ENCODE measurements around the gene TMEM117. TPM values are rescaled to one million over a fixed set of nuclear protein-coding genes. Genes with fewer than 3 reads are reported as not detected.

The TMEM117 gene
- total and polyA plus RNA-seq, 10 of the 15 experiments (the other 5 are each of a cell fraction or from before 2014, with no cell fraction given): 3.1 to 8.2 (median 6.1) TPM

- ChIA-PET POLR2A (interaction anchor here (0.6 to 1.2 kb wide), 2 partner anchors 16 to 145 kb away, joined by 3 read pairs; no protein-coding TSS in a partner anchor), RAD21 (ENCODE audit: unreplicated experiment) (no interaction called here), CTCF (interaction anchor here (1.0 to 1.5 kb wide), 2 partner anchors 66 to 242 kb away, joined by 3 read pairs; no protein-coding TSS in a partner anchor), SMC1A (ENCODE audit: uncharacterized antibody, unreplicated experiment) (interaction anchor here (1.2 to 2.6 kb wide), 2 partner anchors 9 to 16 kb away, joined by 3 to 9 read pairs; partner anchors contain the start of gene TWF1)
- H3K27me3 ChIP-seq (replicated peaks in 1 of 2; ENCODE audit: control insufficient read depth in 2 of 2, insufficient read depth in 2 of 2, low read length in 1 of 2): no peaks in the 10 kb centered on the region
- no peaks in the 10 kb centered on the region for H3K9me3 ChIP-seq (replicated peaks; ENCODE audit: control insufficient read depth, insufficient read depth, low read length)
- no peak overlapping the region for H2AFZ ChIP-seq (ENCODE audit: control insufficient read depth, low read depth, low read length)
- H4K20me1 ChIP-seq (ENCODE audit: control insufficient read depth, insufficient read depth): no peaks in the 10 kb centered on the region
- intact Hi-C loops (cut with micrococcal nuclease; ENCODE audit: unreplicated experiment): no loop called here
- peak; percentile 61 for ATAC-seq
- no peak for FAIRE-seq
- H3K4me3 ChIP-seq: no peak overlapping the region
- H3K4me1 ChIP-seq (ENCODE audit: control insufficient read depth, insufficient read depth, low read length): no peaks in the 10 kb centered on the region
- H3K27ac ChIP-seq (ENCODE audit: control insufficient read depth, insufficient read depth): no peak overlapping the region
- no peak overlapping the region for H3K4me2 ChIP-seq (ENCODE audit: control insufficient read depth, insufficient read depth)
- TF ChIP-seq RUNX3 (IDR thresholded peaks at IDR 0.05; ENCODE audit: low read length) (peak; percentile 49; the same call in 1 of the 2 replicates), JUNB (IDR thresholded peaks at IDR 0.05) (0 out of 2 replicates have a peak, but pooled peaks have one; percentile 8), EGR1 (IDR thresholded peaks at IDR 0.05; ENCODE audit: borderline replicate concordance in 1 of 2, low read depth in 2 of 2, low read length in 2 of 2) (no peak)
- no TSS peak for BruUV-seq (replicated peaks)
- H3K9ac ChIP-seq (ENCODE audit: control insufficient read depth, insufficient read depth, low read length): no peak overlapping the region
- H3K79me2 ChIP-seq (ENCODE audit: control insufficient read depth, insufficient read depth, low read length): no peaks in the 10 kb centered on the region
- WGBS (ENCODE audit: insufficient coverage, insufficient replicate concordance, low lambda C conversion rate, missing lambda C conversion rate): 20% methylated on average over 3 of the region's 3 CpGs
- no peaks in the 10 kb centered on the region for H3K36me3 ChIP-seq (ENCODE audit: control insufficient read depth in 2 of 2, insufficient read depth in 2 of 2, low read length in 1 of 2)
- no peak for DNase-seq (ENCODE audit: low read depth, low spot score)
- in situ Hi-C loops (cut with MboI): no loop called here
Measured at GRCh38 chr12:43816168-43816567, 19.7 kb upstream of the TMEM117 start.

- WGBS (ENCODE audit: insufficient coverage, insufficient replicate concordance, low lambda C conversion rate, missing lambda C conversion rate): 79% methylated on average over 8 of the region's 8 CpGs
- no peak for TF ChIP-seq FOXM1 (IDR thresholded peaks at IDR 0.05; ENCODE audit: low read depth, low read length)
- no peak for TF ChIP-seq ELK1 (IDR thresholded peaks at IDR 0.05; ENCODE audit: low read depth, low read length)
- TF ChIP-seq MYB (IDR thresholded peaks at IDR 0.05; ENCODE audit: borderline replicate concordance, low read depth, low read length): no peak
- no peak for TF ChIP-seq SMAD1 (IDR thresholded peaks at IDR 0.05; ENCODE audit: low read depth, partially characterized antibody)
- no peak for TF ChIP-seq CBFB (IDR thresholded peaks at IDR 0.05; ENCODE audit: low read depth)
- TF ChIP-seq CHD4 (IDR thresholded peaks at IDR 0.05): no peak
- TF ChIP-seq IRF4 (IDR thresholded peaks at IDR 0.05; ENCODE audit: low read depth, low read length): no peak
- TF ChIP-seq NR2C2 (IDR thresholded peaks at IDR 0.05; ENCODE audit: borderline replicate concordance, control insufficient read depth, insufficient read length, low read depth): no peak
- TF ChIP-seq DPF2 (IDR thresholded peaks at IDR 0.05): no peak
- TF ChIP-seq SIX5 (IDR thresholded peaks at IDR 0.05; ENCODE audit: low read depth, low read length, severe bottlenecking): no peak
- no peak for TF ChIP-seq SUPT20H (IDR thresholded peaks at IDR 0.05; ENCODE audit: borderline replicate concordance, control insufficient read depth, low read depth, low read length)
- TF ChIP-seq CEBPB (IDR thresholded peaks at IDR 0.05; ENCODE audit: borderline replicate concordance in 1 of 2, low read depth in 2 of 2, low read length in 2 of 2): no peak
- no peak for TF ChIP-seq NR2C1 (IDR thresholded peaks at IDR 0.05)
- no peak for TF ChIP-seq NR2F1 (conservative IDR thresholded peaks at IDR 0.05)
Measured at GRCh38 chr12:43824207-43824775, 11.6 kb upstream of the TMEM117 start.

More at GRCh38 chr12:43824207-43824775, 11.6 kb upstream of the TMEM117 start:
- Histone ChIP-seq H4K20me1 (ENCODE audit: control insufficient read depth, insufficient read depth) (no peaks in the 10 kb centered on the region), H3K27me3 (replicated peaks in 1 of 2; ENCODE audit: control insufficient read depth in 2 of 2, insufficient read depth in 2 of 2, low read length in 1 of 2) (no peaks in the 10 kb centered on the region), H3K27ac (ENCODE audit: control insufficient read depth, insufficient read depth) (no peak overlapping the region), H3K9me3 (replicated peaks; ENCODE audit: control insufficient read depth, insufficient read depth, low read length) (no peaks in the 10 kb centered on the region), H2AFZ (ENCODE audit: control insufficient read depth, low read depth, low read length) (no peak overlapping the region), H3K4me1 (ENCODE audit: control insufficient read depth, insufficient read depth, low read length) (no peaks in the 10 kb centered on the region), H3K4me2 (ENCODE audit: control insufficient read depth, insufficient read depth) (no peak overlapping the region), H3K36me3 (ENCODE audit: control insufficient read depth in 2 of 2, insufficient read depth in 2 of 2, low read length in 1 of 2) (no peaks in the 10 kb centered on the region), H3K4me3 (no peak overlapping the region), H3K79me2 (ENCODE audit: control insufficient read depth, insufficient read depth, low read length) (no peaks in the 10 kb centered on the region), H3K9ac (ENCODE audit: control insufficient read depth, insufficient read depth, low read length) (no peak overlapping the region)
- ChIA-PET CTCF (interaction anchor here (0.6 to 1.2 kb wide), 4 partner anchors 9 to 69 kb away, joined by 3 to 7 read pairs (median 4); no protein-coding TSS in a partner anchor), POLR2A (no interaction called here), SMC1A (ENCODE audit: uncharacterized antibody, unreplicated experiment) (interaction anchor here (0.7 to 1.5 kb wide), 4 partner anchors 10 to 37 kb away, joined by 3 to 4 read pairs (median 4); partner anchors contain the start of gene TWF1), RAD21 (ENCODE audit: unreplicated experiment) (no interaction called here)
- intact Hi-C loops (cut with micrococcal nuclease; ENCODE audit: unreplicated experiment) (no loop called here), in situ Hi-C loops (cut with MboI) (no loop called here)
- ATAC-seq: no peak
- no TSS peak for BruUV-seq (replicated peaks)
- no peak for DNase-seq (ENCODE audit: low read depth, low spot score)
- FAIRE-seq: no peak
